OCI-LY3 (cell line): Measurements from ENCODE around the gene NUP133.
"Not testable (repeated sequence)": the region's sequence is repeated elsewhere in the genome, so short reads cannot be mapped to it uniquely, and the experiment has no call there.

ENCODE experiments used
- H2AFZ ChIP-seq: fragments of 200-600, 300-600 bp; shearing (Covaris generic); 2 replicates; pipeline ENCODE4 v1.6.0; 2014; ENCODE audit warnings: antibody characterized with exemption, low read depth, low read length
- H3K27ac ChIP-seq: fragments of 200-600, 300-600 bp; sonication (generic); 2 replicates; pipeline ENCODE4 v1.5.1; 2014; ENCODE audit warnings: mild to moderate bottlenecking, low read length, moderate library complexity, mixed read lengths
- H3K27me3 ChIP-seq: fragments of 200-600, 300-600 bp; sonication (generic); 2 replicates; pipeline ENCODE4 v1.6.1; 2014; ENCODE audit warnings: low read depth, low read length, mixed read lengths
- H3K36me3 ChIP-seq: fragments of 200-600, 300-600 bp; sonication (generic); replicated peaks from 2 replicates; pipeline ENCODE3; 2014; ENCODE audit warnings: low read depth, low read length, mixed read lengths
- H3K4me1 ChIP-seq: fragments of 300-600, 200-600 bp; sonication (generic); 2 replicates; pipeline ENCODE4 v1.6.1; 2014; ENCODE audit warnings: low read length, mixed read lengths
- H3K4me2 ChIP-seq: fragments of 200-600, 300-600 bp; sonication (generic); 2 replicates; pipeline ENCODE4 v1.6.1; 2014; ENCODE audit warnings: low read length, mixed read lengths
- H3K4me3 ChIP-seq: fragments of 300-600, 200-600 bp; sonication (generic); 2 replicates; pipeline ENCODE4 v1.5.1; 2014; ENCODE audit warnings: antibody characterized with exemption, mild to moderate bottlenecking, low read length, moderate library complexity
- H3K79me2 ChIP-seq: fragments of 300-600, 200-600 bp; shearing (Covaris generic); 2 replicates; pipeline ENCODE4 v1.6.1; 2014; ENCODE audit warnings: mild to moderate bottlenecking, low read length, mixed read lengths
- H3K9ac ChIP-seq: fragments of 300-600, 200-600 bp; shearing (Covaris generic); 2 replicates; pipeline ENCODE4 v1.6.0; 2014; ENCODE audit warnings: mild to moderate bottlenecking, low read length, moderate library complexity
- H3K9me3 ChIP-seq: fragments of 200-600, 300-600 bp; shearing (Covaris generic); 2 replicates; pipeline ENCODE4 v1.6.1; 2014; ENCODE audit warnings: low read length, mixed read lengths; ENCODE audit not compliant: insufficient read depth
- H4K20me1 ChIP-seq: fragments of 200-600, 300-600 bp; sonication (generic); 2 replicates; pipeline ENCODE4 v1.6.1; 2016; ENCODE audit warnings: low read length, mixed read lengths; ENCODE audit not compliant: insufficient read depth
- EZH2phosphoT487 ChIP-seq: fragments of 200-600 bp; shearing (Covaris generic); IDR thresholded peaks from 2 replicates; pipeline ENCODE4 v1.6.1; 2018; ENCODE audit warnings: antibody characterized with exemption, mixed run types, low read depth
- TF ChIP-seq, protein P1 (sequence below): fragments of 200-600, 300-600 bp; sonication (generic); IDR thresholded peaks from 2 replicates; pipeline ENCODE4 v1.5.1; 2014; ENCODE audit warnings: antibody characterized with exemption, low read length, low read depth

The NUP133 gene

DNA sequence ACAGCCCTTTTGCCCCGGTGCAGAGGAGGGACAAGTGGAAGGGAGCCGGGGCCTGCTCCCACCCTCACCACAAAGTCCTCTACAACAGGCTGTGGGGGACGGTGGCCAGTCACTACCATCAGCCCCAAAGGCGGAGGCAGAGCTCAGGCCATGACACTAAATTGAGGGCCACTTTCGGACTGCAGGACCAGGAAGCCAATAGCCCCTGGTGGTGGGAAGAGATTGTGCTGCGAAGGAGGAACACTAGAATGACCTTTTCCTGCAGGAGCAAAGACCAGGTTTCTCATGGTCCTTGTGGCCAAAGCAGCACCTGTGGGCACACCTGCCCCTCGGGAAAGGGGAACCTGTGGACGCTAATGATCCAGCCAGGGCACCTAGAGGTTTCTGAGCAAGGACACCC is 104.6 kb downstream of the NUP133 start:
- no peak overlapping the region for H3K4me3 ChIP-seq
- H3K4me2 ChIP-seq: no peak overlapping the region
- H4K20me1 ChIP-seq: no peaks in the 10 kb centered on the region
- no peaks in the 10 kb centered on the region for H3K79me2 ChIP-seq
- no peaks in the 10 kb centered on the region for H3K9me3 ChIP-seq
- H2AFZ ChIP-seq: no peak overlapping the region
- H3K9ac ChIP-seq: no peak overlapping the region
- H3K27me3 ChIP-seq: peaks cover 57% of the 10 kb centered on the region
- H3K36me3 ChIP-seq: no peaks in the 10 kb centered on the region
- no peak for TF ChIP-seq EZH2phosphoT487
- TF ChIP-seq, protein P1, sequence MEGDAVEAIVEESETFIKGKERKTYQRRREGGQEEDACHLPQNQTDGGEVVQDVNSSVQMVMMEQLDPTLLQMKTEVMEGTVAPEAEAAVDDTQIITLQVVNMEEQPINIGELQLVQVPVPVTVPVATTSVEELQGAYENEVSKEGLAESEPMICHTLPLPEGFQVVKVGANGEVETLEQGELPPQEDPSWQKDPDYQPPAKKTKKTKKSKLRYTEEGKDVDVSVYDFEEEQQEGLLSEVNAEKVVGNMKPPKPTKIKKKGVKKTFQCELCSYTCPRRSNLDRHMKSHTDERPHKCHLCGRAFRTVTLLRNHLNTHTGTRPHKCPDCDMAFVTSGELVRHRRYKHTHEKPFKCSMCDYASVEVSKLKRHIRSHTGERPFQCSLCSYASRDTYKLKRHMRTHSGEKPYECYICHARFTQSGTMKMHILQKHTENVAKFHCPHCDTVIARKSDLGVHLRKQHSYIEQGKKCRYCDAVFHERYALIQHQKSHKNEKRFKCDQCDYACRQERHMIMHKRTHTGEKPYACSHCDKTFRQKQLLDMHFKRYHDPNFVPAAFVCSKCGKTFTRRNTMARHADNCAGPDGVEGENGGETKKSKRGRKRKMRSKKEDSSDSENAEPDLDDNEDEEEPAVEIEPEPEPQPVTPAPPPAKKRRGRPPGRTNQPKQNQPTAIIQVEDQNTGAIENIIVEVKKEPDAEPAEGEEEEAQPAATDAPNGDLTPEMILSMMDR: no peak
- no peaks in the 10 kb centered on the region for H3K4me1 ChIP-seq
- H3K27ac ChIP-seq: no peak overlapping the region

DNA sequence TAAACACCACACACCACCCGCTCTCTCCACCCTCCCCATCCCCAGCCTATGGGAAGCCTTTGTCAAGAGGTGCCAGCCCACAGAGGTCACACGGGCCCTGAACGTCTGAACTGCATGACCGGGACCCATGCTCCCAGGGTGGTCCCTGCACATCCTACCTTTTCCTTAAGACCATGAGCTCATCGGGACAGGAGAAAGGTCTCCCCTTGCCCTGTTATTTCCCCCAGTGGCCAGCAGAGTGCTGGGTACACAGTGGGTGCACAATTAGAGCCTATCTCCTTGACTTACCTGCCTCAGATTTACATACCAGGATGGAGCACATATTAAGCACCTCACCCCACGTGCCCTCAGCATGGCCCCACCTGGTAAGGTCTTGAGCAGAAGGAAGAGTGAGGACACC is 105.1 kb downstream of the NUP133 start:
- Histone ChIP-seq H4K20me1 (no peaks in the 10 kb centered on the region), H3K27ac (no peak overlapping the region), H3K27me3 (peaks cover 60% of the 10 kb centered on the region), H3K9me3 (no peaks in the 10 kb centered on the region), H3K4me1 (no peaks in the 10 kb centered on the region), H3K36me3 (no peaks in the 10 kb centered on the region), H2AFZ (no peak overlapping the region), H3K9ac (no peak overlapping the region), H3K4me3 (no peak overlapping the region), H3K4me2 (no peak overlapping the region), H3K79me2 (no peaks in the 10 kb centered on the region)
- TF ChIP-seq, protein P1: no peak
- no peak for TF ChIP-seq EZH2phosphoT487

DNA sequence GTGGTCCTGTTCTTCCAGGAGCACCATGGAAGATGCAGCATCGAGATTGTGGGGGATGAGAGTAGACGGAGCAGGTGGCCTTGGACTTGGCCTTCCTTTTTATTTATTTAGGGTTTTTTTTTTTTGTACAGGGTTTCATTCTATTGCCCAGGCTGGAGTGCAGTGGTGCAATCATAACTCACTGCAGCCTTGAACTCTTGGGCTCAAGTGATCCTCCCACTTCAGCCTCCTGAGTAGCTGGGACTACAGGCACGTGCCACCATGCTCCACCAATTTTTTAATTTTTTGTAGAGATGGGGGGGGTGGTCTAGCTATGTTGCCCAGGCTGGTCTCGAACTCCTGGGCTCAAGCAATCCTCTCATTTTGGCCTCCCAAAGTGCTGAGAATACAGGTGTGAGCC is 105.8 kb downstream of the NUP133 start:
- not testable (repeated sequence) for H3K27ac ChIP-seq, H3K9me3 ChIP-seq, H2AFZ ChIP-seq, H3K4me3 ChIP-seq, H3K9ac ChIP-seq, H3K4me1 ChIP-seq, H4K20me1 ChIP-seq, H3K79me2 ChIP-seq, H3K4me2 ChIP-seq, H3K36me3 ChIP-seq
- peaks cover 63% of the 10 kb centered on the region for H3K27me3 ChIP-seq

DNA sequence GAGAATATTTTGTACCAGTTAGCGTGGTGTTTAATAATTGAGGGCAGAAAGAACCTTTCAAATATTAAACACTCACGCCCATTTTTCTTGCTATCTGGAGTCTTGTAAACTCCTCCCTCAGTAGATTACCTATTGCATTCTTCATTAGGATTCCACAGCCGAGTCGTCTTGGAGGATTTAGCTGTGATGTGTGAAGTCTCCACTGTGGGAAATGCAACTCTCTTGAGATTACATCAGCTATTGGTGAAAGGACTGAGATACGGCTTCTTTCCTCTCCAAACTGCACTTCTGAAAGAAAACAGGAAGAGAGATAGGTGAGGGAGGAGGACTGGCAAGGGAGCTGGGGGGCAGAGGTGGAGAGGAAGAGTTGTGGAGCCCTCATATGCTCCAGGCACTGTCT is 110.4 kb downstream of the NUP133 start:
- no peaks in the 10 kb centered on the region for H3K9me3 ChIP-seq
- no peak overlapping the region for H3K27ac ChIP-seq
- peaks cover 63% of the 10 kb centered on the region for H3K27me3 ChIP-seq
- no peaks in the 10 kb centered on the region for H3K79me2 ChIP-seq
- no peak overlapping the region for H2AFZ ChIP-seq
- H4K20me1 ChIP-seq: no peaks in the 10 kb centered on the region
- H3K9ac ChIP-seq: no peak overlapping the region
- no peaks in the 10 kb centered on the region for H3K4me1 ChIP-seq
- no peak for TF ChIP-seq EZH2phosphoT487
- TF ChIP-seq, protein P1: no peak
- H3K4me3 ChIP-seq: no peak overlapping the region
- H3K36me3 ChIP-seq: no peaks in the 10 kb centered on the region
- no peak overlapping the region for H3K4me2 ChIP-seq
